Myocyte (in vitro differentiated cells): ENCODE measurements around the gene AGBL5. TPM values are rescaled to one million over a fixed set of nuclear protein-coding genes. Genes with fewer than 3 reads are reported as not detected.
"Not testable (repeated sequence)": the region's sequence is repeated elsewhere in the genome, so short reads cannot be mapped to it uniquely, and the experiment has no call there.

Source experiments
- DNase-seq: peaks from one replicate; pipeline ENCODE4 v3.0.0-alpha.2; 2012; ENCODE audit warnings: low read depth
- total RNA-seq: library from RNA; depleted of rRNA; stranded (reverse); fragments of >200 nt; gene quantifications from 2 replicates; pipeline ENCODE4 v1.2.3, GENCODE V29; 2014

The AGBL5 gene
- total RNA-seq, 1 donor from 2014 or later: 17.8 TPM

DNA sequence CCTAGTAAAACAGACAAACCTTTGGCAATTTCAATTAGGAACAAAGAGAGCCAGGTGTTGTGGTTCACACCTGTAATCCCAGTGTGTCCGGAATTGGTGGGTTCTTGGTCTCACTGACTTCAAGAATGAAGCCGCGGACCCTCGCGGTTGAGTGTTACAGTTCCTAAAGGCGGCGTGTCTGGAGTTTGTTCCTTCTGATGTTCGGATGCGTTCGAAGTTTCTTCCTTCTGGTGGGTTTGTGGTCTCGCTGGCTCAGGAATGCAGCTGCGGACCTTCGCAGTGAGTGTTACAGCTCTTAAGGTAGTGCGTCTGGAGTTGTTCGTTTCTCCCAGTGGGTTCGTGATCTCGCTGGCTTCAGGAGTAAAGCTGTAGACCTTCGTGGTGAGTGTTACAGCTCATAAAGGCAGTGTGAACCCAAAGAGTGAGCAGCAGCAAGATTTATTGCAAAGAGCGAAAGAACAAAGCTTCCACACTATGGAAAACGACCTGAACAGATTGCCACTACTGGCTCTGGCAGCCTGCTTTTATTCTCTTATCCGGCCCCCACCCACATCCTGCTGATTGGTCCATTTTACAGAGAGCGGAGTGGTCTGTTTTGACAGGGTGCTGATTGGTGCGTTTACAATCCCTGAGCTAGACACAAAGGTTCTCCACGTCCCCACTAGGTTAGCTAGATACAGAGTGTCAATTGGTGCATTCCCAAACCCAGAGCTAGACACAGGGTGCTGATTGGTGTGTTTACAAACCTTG, 59.3 kb downstream of the AGBL5 start:
- not testable (repeated sequence) for DNase-seq

GRCh38 chr2:27111392-27112078, 60.1 kb downstream of the AGBL5 start:
- DNase-seq: not testable (repeated sequence)

- no peak for DNase-seq
Observed at GRCh38 chr2:27115519-27115918, 64.1 kb downstream of the AGBL5 start.

DNA sequence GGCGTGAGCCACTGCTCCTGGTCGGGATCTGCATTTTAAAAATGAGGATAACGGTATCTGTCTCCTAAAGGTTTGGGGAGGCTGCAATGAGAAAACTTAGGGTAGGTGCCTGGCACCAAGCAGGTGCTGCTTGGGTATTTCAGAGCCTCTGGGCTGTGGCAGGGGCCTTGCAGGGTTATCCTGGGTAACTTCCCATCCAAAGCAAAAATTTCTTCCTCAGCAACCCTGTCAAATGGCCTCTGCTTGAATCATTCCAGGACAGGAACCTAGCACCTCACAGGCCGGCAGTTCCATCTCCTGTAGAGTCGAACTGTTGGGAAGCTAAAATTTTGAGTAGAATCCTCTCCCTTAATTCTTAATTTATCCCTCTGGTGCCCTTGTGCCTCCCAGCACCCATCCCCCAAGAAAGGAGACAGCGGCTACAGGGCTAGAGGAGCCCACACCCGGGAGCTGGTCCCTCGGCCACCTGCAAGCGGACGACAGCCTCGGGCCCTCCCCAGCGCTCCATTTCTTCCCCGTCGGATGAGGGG, 66.6 kb downstream of the AGBL5 start:
- no peak for DNase-seq

- no peak for DNase-seq
Observed at GRCh38 chr2:27118525-27119329, 67.3 kb downstream of the AGBL5 start, which contains the start of gene CGREF1. Gene CGREF1 (minus strand): TSS chr2:27119128. CDS start chr2:27104366, 14,762 bp downstream.

DNA sequence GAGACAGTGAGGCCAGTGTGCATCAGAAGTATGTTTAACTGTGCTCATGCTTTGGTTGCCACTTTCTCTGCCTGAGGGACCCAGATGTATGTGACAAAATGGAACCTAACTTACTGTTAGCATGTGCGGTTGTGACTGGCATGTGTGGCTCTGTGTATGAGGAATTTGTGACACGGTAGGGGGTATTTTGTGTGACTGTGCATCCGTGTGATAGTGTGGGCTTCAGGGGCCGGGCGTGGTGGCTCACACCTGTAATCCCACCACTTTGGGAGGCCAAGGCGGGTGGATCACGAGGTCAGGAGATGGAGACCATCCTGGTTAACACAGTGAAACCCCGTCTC, 67.8 kb downstream of the AGBL5 start:
- DNase-seq: not testable (repeated sequence)

Other genes starting within 250 kb of the AGBL5 start
- gene DPYSL5, start 203.5 kb upstream of the AGBL5 start, total RNA-seq: 1.5 and 3.8 TPM in 2 replicates
- gene MAPRE3, start 81.0 kb upstream of the AGBL5 start, total RNA-seq: 59.8 and 68.3 TPM in 2 replicates
- 78.4 and 103 TPM in 2 replicates for gene TMEM214, start 18.7 kb upstream of the AGBL5 start, total RNA-seq
- 278 and 316 TPM in 2 replicates for gene OST4, start 20.0 kb downstream of the AGBL5 start, total RNA-seq
- 4.3 and 6.8 TPM in 2 replicates for gene EMILIN1, start 26.9 kb downstream of the AGBL5 start, total RNA-seq
- 0.21 and 0.24 TPM in 2 replicates for gene KHK, start 35.1 kb downstream of the AGBL5 start, total RNA-seq
- gene CGREF1, start 67.5 kb downstream of the AGBL5 start, total RNA-seq: 0.27 and 0.62 TPM in 2 replicates
- gene ABHD1, start 72.1 kb downstream of the AGBL5 start, total RNA-seq: not detected in 2 replicates
- gene PREB, start 83.0 kb downstream of the AGBL5 start, total RNA-seq: 80.0 and 90.0 TPM in 2 replicates
- gene PRR30, start 87.7 kb downstream of the AGBL5 start, total RNA-seq: not detected in 2 replicates
- gene TCF23, start 97.3 kb downstream of the AGBL5 start, total RNA-seq: not detected in 2 replicates
- gene ATRAID, start 160.4 kb downstream of the AGBL5 start, total RNA-seq: 188 and 203 TPM in 2 replicates
- gene SLC5A6, start 160.6 kb downstream of the AGBL5 start, total RNA-seq: 31.2 and 36.2 TPM in 2 replicates
- gene CAD, start 165.7 kb downstream of the AGBL5 start, total RNA-seq: 22.8 and 24.9 TPM in 2 replicates
- 0.03 TPM in 1 of 2 replicates, not detected in the other for gene SLC30A3, start 211.4 kb downstream of the AGBL5 start, total RNA-seq
- gene DNAJC5G, start 223.8 kb downstream of the AGBL5 start, total RNA-seq: not detected in 2 replicates
- gene TRIM54, start 230.8 kb downstream of the AGBL5 start, total RNA-seq: 74.0 and 105 TPM in 2 replicates